HepG2 (cell line): ENCODE results near the gene UAP1. TPM values are rescaled to one million over a fixed set of nuclear protein-coding genes. Genes with fewer than 3 reads are reported as not detected.

ENCODE experiments used
- JUND ChIP-seq: sonication (generic); formaldehyde crosslinking; IDR thresholded peaks from 2 replicates; pipeline ENCODE4 v1.8.0; 2022; ENCODE audit warnings: mild to moderate bottlenecking, missing genetic modification reagents
- KLF9 ChIP-seq: IDR thresholded peaks from 2 replicates; pipeline ENCODE4 v1.6.1; 2016; ENCODE audit warnings: low read depth
- PCBP2 ChIP-seq: fragments of 200-400 bp; formaldehyde crosslinking; optimal IDR thresholded peaks from 2 replicates; pipeline ENCODE3; 2018; ENCODE audit warnings: low read length, low read depth; ENCODE audit not compliant: poor library complexity, severe bottlenecking
- SNAPC4 ChIP-seq: sonication (generic); formaldehyde crosslinking; IDR thresholded peaks from 2 replicates; pipeline ENCODE4 v1.4.0; 2020; ENCODE audit warnings: mild to moderate bottlenecking, missing genetic modification reagents
- ZNF280D ChIP-seq: sonication (generic); formaldehyde crosslinking; IDR thresholded peaks from 2 replicates; pipeline ENCODE4 v1.5.1; 2020; ENCODE audit warnings: mild to moderate bottlenecking, missing genetic modification reagents
- polyA plus RNA-seq, 8 experiments: library from polyadenylated mRNA; depleted of rRNA in 3 of 8; stranded (reverse) in 7 of 8; unstranded in 1 of 8; fragments of >200 nt; fragmentation: Illumina TruSeq in 4 of 8; extraction: Trizol in 4 of 8; gene quantifications; 2 replicates each; pipeline versions ENCODE4 v1.2.1 to v1.2.3, GENCODE V29; 2011 to 2016; ENCODE audit warnings: low read depth in 4 of 8, missing spikeins in 1 of 8, mixed read lengths in 1 of 8; ENCODE audit not compliant: insufficient read depth in 1 of 8
- total RNA-seq, 5 experiments: library from RNA; depleted of rRNA; stranded (reverse); fragments of >200 nt; fragmentation: Illumina TruSeq; extraction: Trizol; gene quantifications; 2 replicates each; pipeline ENCODE4 v1.2.3, GENCODE V29; 2016; ENCODE audit warnings: low read depth in 1 of 5
- TF ChIP-seq, protein P1 (sequence below): sonication (generic); formaldehyde crosslinking; IDR thresholded peaks from 2 replicates; pipeline ENCODE4 v1.4.0; 2020; ENCODE audit warnings: missing genetic modification reagents
- TF ChIP-seq, protein P2 (sequence below): sonication (generic); formaldehyde crosslinking; IDR thresholded peaks from one replicate; pipeline ENCODE4 v1.5.1; 2020; ENCODE audit warnings: mild to moderate bottlenecking, missing genetic modification reagents; ENCODE audit errors: not compliant biosample characterization
- TF ChIP-seq, protein P3 (sequence below): sonication (generic); formaldehyde crosslinking; IDR thresholded peaks from 2 replicates; pipeline ENCODE4 v1.9.0; 2021; ENCODE audit warnings: missing genetic modification reagents, borderline replicate concordance

The UAP1 gene
- total and polyA plus RNA-seq, 2 of the 13 experiments (the other 11 are each of a cell fraction or from before 2014, with no cell fraction given), result 48.4 to 117 TPM

DNA sequence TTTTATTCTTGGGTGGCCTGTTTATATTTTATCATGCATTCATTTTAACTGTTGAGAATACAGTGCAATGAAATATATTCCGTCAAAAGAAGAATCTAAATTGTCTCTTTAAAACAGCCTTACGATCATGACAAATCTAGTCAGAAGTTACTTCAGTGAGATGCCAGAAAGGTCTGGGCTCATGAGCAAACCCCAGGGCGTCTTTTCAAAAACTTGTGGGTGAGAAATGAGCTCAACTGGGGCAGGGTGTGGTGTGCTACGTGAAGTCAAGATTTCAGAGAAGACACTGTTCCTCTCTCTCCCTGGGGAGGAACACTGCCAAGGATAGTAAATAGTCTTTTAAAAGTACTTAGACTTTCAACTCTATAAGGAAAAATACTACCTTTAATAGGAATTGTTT is 13.4 kb upstream of the UAP1 start (continued):
- TF ChIP-seq, protein P1, sequence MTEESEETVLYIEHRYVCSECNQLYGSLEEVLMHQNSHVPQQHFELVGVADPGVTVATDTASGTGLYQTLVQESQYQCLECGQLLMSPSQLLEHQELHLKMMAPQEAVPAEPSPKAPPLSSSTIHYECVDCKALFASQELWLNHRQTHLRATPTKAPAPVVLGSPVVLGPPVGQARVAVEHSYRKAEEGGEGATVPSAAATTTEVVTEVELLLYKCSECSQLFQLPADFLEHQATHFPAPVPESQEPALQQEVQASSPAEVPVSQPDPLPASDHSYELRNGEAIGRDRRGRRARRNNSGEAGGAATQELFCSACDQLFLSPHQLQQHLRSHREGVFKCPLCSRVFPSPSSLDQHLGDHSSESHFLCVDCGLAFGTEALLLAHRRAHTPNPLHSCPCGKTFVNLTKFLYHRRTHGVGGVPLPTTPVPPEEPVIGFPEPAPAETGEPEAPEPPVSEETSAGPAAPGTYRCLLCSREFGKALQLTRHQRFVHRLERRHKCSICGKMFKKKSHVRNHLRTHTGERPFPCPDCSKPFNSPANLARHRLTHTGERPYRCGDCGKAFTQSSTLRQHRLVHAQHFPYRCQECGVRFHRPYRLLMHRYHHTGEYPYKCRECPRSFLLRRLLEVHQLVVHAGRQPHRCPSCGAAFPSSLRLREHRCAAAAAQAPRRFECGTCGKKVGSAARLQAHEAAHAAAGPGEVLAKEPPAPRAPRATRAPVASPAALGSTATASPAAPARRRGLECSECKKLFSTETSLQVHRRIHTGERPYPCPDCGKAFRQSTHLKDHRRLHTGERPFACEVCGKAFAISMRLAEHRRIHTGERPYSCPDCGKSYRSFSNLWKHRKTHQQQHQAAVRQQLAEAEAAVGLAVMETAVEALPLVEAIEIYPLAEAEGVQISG (CRISPR knock-in tag), result no peak
- TF ChIP-seq, protein P2, sequence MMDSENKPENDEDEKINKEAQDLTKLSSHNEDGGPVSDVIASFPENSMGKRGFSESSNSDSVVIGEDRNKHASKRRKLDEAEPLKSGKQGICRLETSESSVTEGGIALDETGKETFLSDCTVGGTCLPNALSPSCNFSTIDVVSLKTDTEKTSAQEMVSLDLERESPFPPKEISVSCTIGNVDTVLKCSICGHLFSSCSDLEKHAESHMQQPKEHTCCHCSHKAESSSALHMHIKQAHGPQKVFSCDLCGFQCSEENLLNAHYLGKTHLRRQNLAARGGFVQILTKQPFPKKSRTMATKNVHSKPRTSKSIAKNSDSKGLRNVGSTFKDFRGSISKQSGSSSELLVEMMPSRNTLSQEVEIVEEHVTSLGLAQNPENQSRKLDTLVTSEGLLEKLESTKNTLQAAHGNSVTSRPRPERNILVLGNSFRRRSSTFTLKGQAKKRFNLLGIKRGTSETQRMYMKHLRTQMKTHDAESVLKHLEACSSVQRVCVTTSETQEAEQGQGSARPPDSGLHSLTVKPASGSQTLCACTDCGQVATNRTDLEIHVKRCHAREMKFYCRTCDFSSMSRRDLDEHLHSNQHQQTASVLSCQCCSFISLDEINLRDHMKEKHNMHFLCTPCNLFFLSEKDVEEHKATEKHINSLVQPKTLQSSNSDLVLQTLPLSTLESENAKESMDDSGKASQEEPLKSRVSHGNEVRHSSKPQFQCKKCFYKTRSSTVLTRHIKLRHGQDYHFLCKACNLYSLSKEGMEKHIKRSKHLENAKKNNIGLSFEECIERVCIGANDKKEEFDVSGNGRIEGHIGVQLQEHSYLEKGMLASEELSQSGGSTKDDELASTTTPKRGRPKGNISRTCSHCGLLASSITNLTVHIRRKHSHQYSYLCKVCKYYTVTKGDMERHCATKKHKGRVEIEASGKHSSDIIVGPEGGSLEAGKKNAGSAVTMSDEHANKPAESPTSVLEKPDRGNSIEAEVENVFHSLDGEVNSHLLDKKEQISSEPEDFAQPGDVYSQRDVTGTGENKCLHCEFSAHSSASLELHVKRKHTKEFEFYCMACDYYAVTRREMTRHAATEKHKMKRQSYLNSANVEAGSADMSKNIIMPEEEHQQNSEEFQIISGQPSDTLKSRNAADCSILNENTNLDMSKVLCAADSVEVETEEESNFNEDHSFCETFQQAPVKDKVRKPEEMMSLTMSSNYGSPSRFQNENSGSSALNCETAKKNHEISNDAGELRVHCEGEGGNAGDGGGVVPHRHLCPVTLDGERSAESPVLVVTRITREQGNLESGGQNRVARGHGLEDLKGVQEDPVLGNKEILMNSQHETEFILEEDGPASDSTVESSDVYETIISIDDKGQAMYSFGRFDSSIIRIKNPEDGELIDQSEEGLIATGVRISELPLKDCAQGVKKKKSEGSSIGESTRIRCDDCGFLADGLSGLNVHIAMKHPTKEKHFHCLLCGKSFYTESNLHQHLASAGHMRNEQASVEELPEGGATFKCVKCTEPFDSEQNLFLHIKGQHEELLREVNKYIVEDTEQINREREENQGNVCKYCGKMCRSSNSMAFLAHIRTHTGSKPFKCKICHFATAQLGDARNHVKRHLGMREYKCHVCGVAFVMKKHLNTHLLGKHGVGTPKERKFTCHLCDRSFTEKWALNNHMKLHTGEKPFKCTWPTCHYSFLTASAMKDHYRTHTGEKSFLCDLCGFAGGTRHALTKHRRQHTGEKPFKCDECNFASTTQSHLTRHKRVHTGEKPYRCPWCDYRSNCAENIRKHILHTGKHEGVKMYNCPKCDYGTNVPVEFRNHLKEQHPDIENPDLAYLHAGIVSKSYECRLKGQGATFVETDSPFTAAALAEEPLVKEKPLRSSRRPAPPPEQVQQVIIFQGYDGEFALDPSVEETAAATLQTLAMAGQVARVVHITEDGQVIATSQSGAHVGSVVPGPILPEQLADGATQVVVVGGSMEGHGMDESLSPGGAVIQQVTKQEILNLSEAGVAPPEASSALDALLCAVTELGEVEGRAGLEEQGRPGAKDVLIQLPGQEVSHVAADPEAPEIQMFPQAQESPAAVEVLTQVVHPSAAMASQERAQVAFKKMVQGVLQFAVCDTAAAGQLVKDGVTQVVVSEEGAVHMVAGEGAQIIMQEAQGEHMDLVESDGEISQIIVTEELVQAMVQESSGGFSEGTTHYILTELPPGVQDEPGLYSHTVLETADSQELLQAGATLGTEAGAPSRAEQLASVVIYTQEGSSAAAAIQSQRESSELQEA (CRISPR knock-in tag), result no peak
- no peak for TF ChIP-seq KLF9 (CRISPR knock-in tag)
- TF ChIP-seq JUND (CRISPR knock-in tag), result no peak
- no peak for TF ChIP-seq PCBP2
- no peak for TF ChIP-seq ZNF280D (CRISPR knock-in tag)
- TF ChIP-seq, protein P3, sequence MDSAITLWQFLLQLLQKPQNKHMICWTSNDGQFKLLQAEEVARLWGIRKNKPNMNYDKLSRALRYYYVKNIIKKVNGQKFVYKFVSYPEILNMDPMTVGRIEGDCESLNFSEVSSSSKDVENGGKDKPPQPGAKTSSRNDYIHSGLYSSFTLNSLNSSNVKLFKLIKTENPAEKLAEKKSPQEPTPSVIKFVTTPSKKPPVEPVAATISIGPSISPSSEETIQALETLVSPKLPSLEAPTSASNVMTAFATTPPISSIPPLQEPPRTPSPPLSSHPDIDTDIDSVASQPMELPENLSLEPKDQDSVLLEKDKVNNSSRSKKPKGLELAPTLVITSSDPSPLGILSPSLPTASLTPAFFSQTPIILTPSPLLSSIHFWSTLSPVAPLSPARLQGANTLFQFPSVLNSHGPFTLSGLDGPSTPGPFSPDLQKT, result no peak
- TF ChIP-seq SNAPC4 (CRISPR knock-in tag), result no peak
